Activated T-cell treated with anti-CD3 and anti-CD28 coated beads, Interleukin-2, amount 50 U/mL, for 4 hours (primary cell): ENCODE measurements around the gene MBLAC1. TPM values are rescaled to one million over a fixed set of nuclear protein-coding genes. Genes with fewer than 3 reads are reported as not detected.

Source experiments
- ATAC-seq, 2 donors: fragments of 200-7000 bp; cut with Tn5 transposase; one replicate each; pipeline ENCODE4 v1.10.0; 2021
- DNase-seq: peaks from one replicate; pipeline ENCODE4 v3.0.0-alpha.2; 2020
- H3K27me3 Mint-ChIP-seq: one replicate; pipeline ENCODE4 v1.8.0; 2021; ENCODE audit warnings: low read depth, mixed read lengths
- H3K36me3 Mint-ChIP-seq: one replicate; pipeline ENCODE4 v1.8.0; 2022; ENCODE audit warnings: mixed read lengths; ENCODE audit not compliant: insufficient read depth
- H3K4me1 Mint-ChIP-seq: one replicate; pipeline ENCODE4 v1.8.0; 2021; ENCODE audit warnings: low read depth, mixed read lengths
- H3K4me3 Mint-ChIP-seq: one replicate; pipeline ENCODE4 v1.8.0; 2021; ENCODE audit warnings: mild to moderate bottlenecking, moderate library complexity, mixed read lengths
- H3K9me3 Mint-ChIP-seq: one replicate; pipeline ENCODE4 v1.8.0; 2021; ENCODE audit warnings: mixed read lengths
- total RNA-seq, 3 donors: library from RNA; stranded (reverse); gene quantifications; one replicate each; pipeline ENCODE4 v1.2.1, GENCODE V29; 2021

MBLAC1 gene
- total RNA-seq, 3 donors from 2014 or later, result 3.0 to 4.8 (median 3.2) TPM

GRCh38 chr7:100105534-100105933, 21.2 kb upstream of the MBLAC1 start:
- Mint-ChIP-seq H3K4me1 (peaks cover 5% of the 10 kb centered on the region), H3K4me3 (no peak overlapping the region), H3K36me3 (peaks cover 24% of the 10 kb centered on the region), H3K9me3 (no peaks in the 10 kb centered on the region), H3K27me3 (no peaks in the 10 kb centered on the region)
- ATAC-seq (no peak), DNase-seq (no peak)

GRCh38 chr7:100106633-100107032, 20.1 kb upstream of the MBLAC1 start:
- Mint-ChIP-seq H3K9me3 (no peaks in the 10 kb centered on the region), H3K36me3 (peaks cover 26% of the 10 kb centered on the region), H3K27me3 (no peaks in the 10 kb centered on the region), H3K4me1 (peaks cover 5% of the 10 kb centered on the region), H3K4me3 (no peak overlapping the region)
- no peak for DNase-seq
- ATAC-seq, result no peak

DNA sequence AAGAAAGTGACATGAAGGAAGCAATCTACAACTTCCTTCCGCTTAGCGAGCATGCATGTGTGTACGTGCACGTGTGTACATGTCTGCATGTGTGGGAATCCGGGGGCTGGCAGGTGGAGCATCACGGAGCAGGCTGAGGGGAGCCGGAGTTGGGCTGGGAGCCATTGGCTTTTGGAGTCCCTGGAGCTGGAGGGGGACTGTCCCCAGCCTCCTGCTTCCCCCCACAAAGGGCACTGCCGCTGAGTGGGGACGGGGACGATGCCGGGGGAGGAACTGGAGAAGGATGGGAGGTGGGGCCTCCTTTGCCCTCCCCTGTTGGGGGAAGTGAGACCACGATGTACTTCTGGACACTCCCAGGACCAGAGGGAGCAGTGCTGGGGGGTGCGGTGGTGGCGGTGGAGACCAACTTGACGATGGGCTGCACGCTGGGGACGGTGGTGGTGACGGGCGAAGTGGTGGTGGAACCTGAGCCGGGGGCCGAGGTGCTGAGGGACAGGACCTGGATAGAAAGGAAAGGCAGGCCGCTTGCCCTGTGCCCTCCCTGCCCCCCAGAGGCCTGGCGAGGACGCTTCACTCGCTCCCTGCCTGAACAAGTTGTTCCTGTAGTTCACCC, 19.5 kb upstream of the MBLAC1 start:
- DNase-seq (no peak), ATAC-seq (no peak)
- Mint-ChIP-seq H3K27me3 (no peaks in the 10 kb centered on the region), H3K36me3 (peaks cover 26% of the 10 kb centered on the region), H3K4me3 (no peak overlapping the region), H3K9me3 (no peaks in the 10 kb centered on the region), H3K4me1 (peaks cover 5% of the 10 kb centered on the region)

DNA sequence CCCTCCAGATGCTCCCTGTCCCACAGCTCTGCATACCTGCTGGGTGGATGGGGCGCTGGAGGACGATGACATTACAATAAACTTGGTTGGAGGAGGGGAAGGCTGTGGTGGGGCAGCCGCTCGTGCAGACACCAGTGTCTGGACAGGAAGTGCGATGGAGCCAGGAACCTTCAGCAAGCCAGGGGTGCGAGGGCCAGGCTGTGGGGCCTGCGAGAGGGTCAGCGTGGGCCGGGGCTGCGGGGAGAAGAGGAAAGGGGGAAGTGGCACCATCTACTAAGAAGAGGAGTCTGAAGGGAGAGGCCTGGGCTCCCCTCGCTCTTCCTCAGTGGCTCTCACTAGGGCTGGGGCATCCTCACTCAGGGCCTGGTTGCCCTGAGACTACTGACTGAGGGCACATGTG, 18.9 kb upstream of the MBLAC1 start:
- ATAC-seq, result no peak
- no peak for DNase-seq
- Mint-ChIP-seq H3K4me1 (peaks cover 2% of the 10 kb centered on the region), H3K9me3 (no peaks in the 10 kb centered on the region), H3K4me3 (no peak overlapping the region), H3K36me3 (peaks cover 28% of the 10 kb centered on the region), H3K27me3 (no peaks in the 10 kb centered on the region)

DNA sequence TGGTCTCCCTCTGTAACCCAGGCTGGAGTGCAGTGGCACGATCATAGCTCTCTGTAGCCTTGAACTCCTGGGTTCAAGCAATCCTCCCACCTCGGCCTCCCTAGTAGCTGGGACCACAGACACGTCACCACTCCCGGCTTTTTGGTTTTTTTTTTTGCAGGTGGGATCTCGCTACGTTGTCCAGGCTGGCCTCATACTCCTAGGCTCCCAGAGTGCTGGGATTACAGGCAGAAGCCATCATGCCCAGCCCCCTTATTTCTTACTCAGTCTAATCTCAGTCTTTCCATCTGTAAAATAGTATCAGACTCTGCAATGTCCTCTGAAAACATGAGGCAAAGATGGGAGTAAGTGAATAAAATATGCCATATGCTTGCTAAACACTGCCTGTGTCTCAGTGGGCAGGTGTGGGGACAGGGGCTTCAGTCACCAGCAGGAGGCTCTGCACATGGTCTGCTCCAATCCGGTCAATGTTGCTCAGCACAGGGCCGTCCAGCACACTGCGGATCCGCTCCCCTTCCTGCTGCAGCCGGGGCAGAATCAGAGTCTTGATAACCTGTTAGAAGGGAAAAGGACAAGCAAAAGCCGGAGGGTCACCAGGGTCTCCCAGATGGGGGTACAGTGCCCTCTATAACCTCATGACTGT, 17.1 kb upstream of the MBLAC1 start:
- H3K27me3 Mint-ChIP-seq, result no peaks in the 10 kb centered on the region
- no peak for ATAC-seq
- DNase-seq, result no peak
- no peaks in the 10 kb centered on the region for H3K9me3 Mint-ChIP-seq
- no peak overlapping the region for H3K4me3 Mint-ChIP-seq
- H3K36me3 Mint-ChIP-seq, result peaks cover 29% of the 10 kb centered on the region
- no peaks in the 10 kb centered on the region for H3K4me1 Mint-ChIP-seq

- no peaks in the 10 kb centered on the region for H3K9me3 Mint-ChIP-seq
- ATAC-seq (no peak), DNase-seq (no peak)
- H3K4me1 Mint-ChIP-seq, result no peaks in the 10 kb centered on the region
- no peak overlapping the region for H3K4me3 Mint-ChIP-seq
- no peaks in the 10 kb centered on the region for H3K27me3 Mint-ChIP-seq
- H3K36me3 Mint-ChIP-seq, result peaks cover 25% of the 10 kb centered on the region
Measured at GRCh38 chr7:100111156-100111555, 15.6 kb upstream of the MBLAC1 start.

DNA sequence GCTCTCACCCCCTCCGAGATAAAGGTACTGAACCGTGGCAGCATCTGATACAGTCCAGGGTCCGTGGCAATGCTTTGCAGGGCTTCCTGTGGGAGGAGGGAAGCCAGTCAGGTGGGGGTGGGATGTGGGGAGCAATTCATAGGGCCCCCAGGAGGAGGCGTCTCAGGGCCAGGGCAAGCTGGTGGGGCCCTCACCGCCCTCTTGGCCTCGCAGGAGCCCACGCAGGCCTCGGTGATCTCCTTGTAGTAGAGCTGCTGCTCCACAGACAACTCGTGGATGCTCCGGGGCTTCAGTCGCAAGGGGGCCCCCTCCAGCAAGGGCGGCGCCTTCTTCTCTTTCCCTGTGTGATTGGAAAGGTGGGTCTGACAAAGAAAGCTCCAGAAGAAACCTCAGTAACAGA, 14.9 kb upstream of the MBLAC1 start:
- H3K27me3 Mint-ChIP-seq, result no peaks in the 10 kb centered on the region
- H3K9me3 Mint-ChIP-seq, result no peaks in the 10 kb centered on the region
- ATAC-seq, result no peak
- DNase-seq, result no peak
- H3K36me3 Mint-ChIP-seq, result peaks cover 24% of the 10 kb centered on the region
- no peak overlapping the region for H3K4me3 Mint-ChIP-seq
- no peaks in the 10 kb centered on the region for H3K4me1 Mint-ChIP-seq

GRCh38 chr7:100115026-100115425, 11.7 kb upstream of the MBLAC1 start:
- H3K4me1 Mint-ChIP-seq, result peaks cover 9% of the 10 kb centered on the region
- DNase-seq, result no peak
- ATAC-seq, result no peak
- H3K4me3 Mint-ChIP-seq, result no peak overlapping the region
- peaks cover 16% of the 10 kb centered on the region for H3K36me3 Mint-ChIP-seq
- H3K27me3 Mint-ChIP-seq, result no peaks in the 10 kb centered on the region
- H3K9me3 Mint-ChIP-seq, result no peaks in the 10 kb centered on the region

- H3K4me1 Mint-ChIP-seq, result peaks cover 20% of the 10 kb centered on the region
- H3K27me3 Mint-ChIP-seq, result no peaks in the 10 kb centered on the region
- ATAC-seq, result no peak
- peaks cover 9% of the 10 kb centered on the region for H3K36me3 Mint-ChIP-seq
- H3K4me3 Mint-ChIP-seq, result peak overlapping the region; percentile 96
- no peaks in the 10 kb centered on the region for H3K9me3 Mint-ChIP-seq
- DNase-seq, result no peak
Measured at GRCh38 chr7:100118388-100119071, 8.2 kb upstream of the MBLAC1 start.

DNA sequence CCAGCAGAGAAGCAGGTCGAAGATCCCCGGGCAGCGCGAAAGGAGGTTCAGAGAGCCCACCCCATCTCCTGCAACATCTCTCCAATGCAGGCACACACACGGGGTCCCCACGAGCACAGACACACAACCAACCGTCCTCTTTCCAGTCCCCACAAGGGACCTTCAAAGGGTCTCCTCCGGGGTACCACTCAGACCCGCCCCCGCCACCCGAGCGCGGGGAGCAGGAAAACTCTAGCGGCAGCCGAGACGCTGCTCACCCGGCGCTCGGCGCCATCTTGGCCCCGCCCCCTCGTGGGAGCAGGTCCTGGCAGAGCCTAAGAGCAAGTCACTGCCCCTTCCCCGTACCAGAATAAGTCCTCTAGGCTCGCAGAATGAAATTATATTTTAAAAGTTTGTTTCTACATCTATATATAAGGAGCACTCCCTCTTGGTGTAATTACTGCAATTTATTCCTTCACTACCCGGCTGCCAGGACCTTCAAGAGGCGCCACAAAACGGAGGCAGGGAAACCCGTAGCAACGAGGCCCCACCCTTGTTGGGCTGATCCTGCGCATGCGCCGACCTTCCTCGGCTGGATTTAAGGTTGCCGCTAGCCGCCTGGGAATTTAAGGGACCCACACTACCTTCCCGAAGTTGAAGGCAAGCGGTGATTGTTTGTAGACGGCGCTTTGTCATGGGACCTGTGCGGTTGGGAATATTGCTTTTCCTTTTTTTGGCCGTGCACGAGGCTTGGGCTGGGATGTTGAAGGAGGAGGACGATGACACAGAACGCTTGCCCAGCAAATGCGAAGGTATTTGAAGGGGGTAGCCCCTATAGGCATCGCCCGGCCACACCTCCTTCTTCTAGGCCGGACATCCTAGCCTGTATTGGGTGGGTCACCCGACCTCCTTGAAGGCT, 7.4 kb upstream of the MBLAC1 start, which contains the start of the genes CNPY4 and TAF6:
CNPY4 (plus strand) TSS at position 563 of the 898 bp plus-strand sequence; CDS start at position 674, 111 bp downstream.
TAF6 (minus strand) TSS at position 287 of the 898 bp plus-strand sequence. CDS start 5,149 bp downstream, outside the sequence.
- ATAC-seq (peak; percentile 75 to 77), DNase-seq (peak; percentile 93)
- Mint-ChIP-seq H3K27me3 (no peaks in the 10 kb centered on the region), H3K4me1 (peaks cover 22% of the 10 kb centered on the region), H3K4me3 (peak within 1 kb of the TSS; percentile 96), H3K9me3 (no peaks in the 10 kb centered on the region), H3K36me3 (peaks cover 7% of the 10 kb centered on the region)

DNA sequence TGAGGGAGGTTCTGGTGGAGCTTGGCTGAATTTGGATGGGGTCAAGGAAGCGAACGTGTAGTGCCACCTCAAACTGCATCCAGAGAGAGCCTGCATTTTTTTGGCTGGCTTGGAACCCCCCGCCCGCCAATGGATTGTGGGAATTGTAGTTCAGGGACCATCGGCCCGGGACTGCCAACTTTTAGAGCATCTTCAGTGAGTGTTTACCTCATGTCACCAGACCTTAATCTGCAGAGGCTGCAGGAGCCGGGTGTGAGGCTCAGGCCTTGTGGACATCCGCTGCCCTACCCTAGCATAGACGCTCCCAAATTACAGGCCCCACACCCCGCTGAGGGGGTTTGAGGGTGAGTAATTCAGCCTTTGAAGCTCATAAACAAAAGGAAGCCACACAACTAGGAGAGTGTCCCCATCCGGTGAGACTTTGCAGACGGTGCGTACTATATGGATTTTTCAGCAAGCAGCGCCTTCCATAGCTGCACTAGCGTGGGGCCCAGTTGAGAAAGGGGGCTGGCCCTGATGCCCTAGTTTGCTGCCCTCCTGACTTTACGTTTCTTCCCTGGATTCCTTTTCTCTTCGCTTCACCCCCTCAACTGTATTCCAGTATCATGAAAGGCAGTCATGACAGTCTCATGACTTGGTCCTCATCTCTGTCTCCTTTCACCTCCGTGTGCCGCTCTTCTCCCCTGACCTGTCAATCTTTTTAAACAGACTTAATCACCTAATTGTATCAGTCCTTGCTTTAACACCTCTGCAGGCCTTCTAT, 6.6 kb upstream of the MBLAC1 start:
- Mint-ChIP-seq H3K9me3 (no peaks in the 10 kb centered on the region), H3K4me3 (peak overlapping the region; percentile 96), H3K36me3 (peaks cover 7% of the 10 kb centered on the region), H3K4me1 (peaks cover 29% of the 10 kb centered on the region), H3K27me3 (no peaks in the 10 kb centered on the region)
- peak; percentile 64 to 69 for ATAC-seq
- DNase-seq, result peak; percentile 50

GRCh38 chr7:100120733-100121036, 6.1 kb upstream of the MBLAC1 start:
- ATAC-seq, result no peak
- H3K4me1 Mint-ChIP-seq, result peaks cover 33% of the 10 kb centered on the region
- peak overlapping the region; percentile 96 for H3K4me3 Mint-ChIP-seq
- no peak for DNase-seq
- no peaks in the 10 kb centered on the region for H3K27me3 Mint-ChIP-seq
- peaks cover 7% of the 10 kb centered on the region for H3K36me3 Mint-ChIP-seq
- no peaks in the 10 kb centered on the region for H3K9me3 Mint-ChIP-seq

GRCh38 chr7:100122067-100122466, 4.7 kb upstream of the MBLAC1 start:
- DNase-seq, result no peak
- Mint-ChIP-seq H3K4me3 (no peak overlapping the region), H3K4me1 (peaks cover 42% of the 10 kb centered on the region)

More at GRCh38 chr7:100122067-100122466, 4.7 kb upstream of the MBLAC1 start:
- no peak for ATAC-seq
- H3K27me3 Mint-ChIP-seq, result no peaks in the 10 kb centered on the region
- H3K36me3 Mint-ChIP-seq, result peaks cover 2% of the 10 kb centered on the region
- H3K9me3 Mint-ChIP-seq, result no peaks in the 10 kb centered on the region
